ENCODE data around the gene MYOC.
"Not testable (repeated sequence)": the region's sequence is repeated elsewhere in the genome, so short reads cannot be mapped to it uniquely, and the experiment has no call there.

Gene MYOC

DNA sequence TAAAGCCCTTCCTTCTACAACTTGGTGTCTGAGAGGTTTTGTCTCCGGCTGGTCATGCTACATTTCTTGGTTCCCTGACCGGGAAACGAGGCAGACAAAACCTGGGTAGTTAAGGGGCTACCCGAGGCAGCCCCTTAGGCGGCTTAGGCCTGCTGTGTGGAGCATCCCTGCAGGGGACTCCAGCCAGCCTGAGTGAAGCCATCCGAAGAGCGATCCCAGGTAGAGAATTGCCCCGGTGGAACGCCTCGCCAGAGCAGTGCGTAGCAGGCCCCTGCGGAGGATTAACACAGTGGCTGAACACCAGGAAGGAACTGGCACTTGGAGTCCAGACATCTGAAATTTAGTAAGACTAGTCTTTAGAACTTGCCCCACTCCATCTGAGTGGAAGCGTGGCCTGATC is 51.6 kb downstream of the MYOC start:
- DNase-seq: no peak

DNA sequence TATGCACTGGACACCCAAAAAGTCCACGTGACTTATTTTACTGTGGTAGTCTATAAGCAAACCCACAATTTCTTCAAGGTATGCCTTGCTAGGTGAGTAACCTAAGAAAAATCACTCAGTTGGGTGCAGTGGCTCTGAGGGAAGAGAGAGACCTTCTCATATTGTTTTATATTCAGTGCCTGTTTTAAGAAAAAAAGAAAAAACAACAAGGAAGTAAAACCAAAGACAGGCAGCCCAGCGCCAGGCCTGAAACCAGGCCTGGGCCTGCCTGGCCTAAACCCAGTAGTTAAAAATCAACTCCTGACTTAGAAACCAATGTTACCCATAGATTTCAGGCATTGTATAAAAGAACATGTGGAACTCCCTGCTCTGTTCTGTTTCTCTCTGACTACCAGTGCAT is 52.2 kb downstream of the MYOC start:
- DNase-seq: not testable (repeated sequence)

DNA sequence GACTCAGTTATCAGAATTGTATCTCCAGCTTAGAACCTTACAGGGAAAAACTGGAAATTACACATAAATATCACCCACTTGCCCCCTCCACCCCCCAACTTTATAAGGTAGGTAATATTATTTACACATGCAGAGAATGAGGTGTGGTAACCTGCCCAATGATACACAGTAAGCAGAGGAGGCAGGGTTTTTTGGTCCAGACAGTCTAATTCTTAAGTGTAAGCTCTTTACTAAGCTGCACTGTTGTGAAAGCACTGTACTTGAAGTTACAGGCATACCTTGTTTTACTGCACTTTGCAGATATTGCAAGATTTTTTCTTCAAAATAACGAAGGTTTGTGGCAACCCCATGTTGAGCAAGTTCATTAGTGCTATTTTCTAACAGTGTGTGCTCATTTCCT is 55.3 kb downstream of the MYOC start:
- no peak for DNase-seq

DNA sequence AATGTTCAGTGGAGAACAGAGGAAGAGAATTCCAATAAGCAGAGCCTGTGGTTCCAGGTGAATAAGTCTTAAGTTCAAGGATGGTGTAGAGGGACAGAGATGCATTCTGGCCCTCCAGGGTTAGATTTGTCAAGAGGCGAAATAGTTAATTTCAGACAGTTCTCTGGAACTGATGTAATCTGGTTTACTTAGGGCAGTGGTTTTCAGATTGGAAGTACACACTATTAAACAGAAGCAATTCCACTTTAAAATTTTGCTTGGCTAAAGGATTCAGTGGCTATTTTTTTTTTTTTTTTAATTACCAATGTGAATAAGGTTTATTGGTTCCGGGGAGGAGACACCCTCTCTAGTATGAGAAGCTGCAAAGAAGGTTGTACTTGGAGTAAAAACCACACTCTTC is 55.8 kb downstream of the MYOC start:
- DNase-seq: no peak

DNA sequence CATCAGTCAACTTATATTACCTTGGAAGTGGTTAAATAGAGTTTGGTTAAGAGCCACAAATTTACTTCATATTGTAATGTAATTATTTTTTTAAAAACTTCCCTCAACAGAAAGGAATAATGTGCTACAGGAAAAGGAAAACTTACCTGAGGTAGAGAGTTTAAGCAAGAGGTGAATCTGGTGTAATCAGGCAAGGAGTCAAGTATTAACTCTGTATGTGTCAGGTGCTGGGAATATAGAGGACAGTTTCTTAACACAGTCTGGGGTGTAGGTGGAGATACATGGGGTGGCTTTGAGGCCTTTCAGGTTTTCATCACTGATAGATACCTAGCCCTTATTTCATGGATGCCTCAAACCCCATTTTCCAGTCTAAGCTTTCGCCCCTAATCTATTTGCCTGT is 56.4 kb downstream of the MYOC start:
- DNase-seq: no peak

- DNase-seq: no peak
These were observed 57.2 kb downstream of the MYOC start for GRCh38 chr1:171595324-171595723.

DNA sequence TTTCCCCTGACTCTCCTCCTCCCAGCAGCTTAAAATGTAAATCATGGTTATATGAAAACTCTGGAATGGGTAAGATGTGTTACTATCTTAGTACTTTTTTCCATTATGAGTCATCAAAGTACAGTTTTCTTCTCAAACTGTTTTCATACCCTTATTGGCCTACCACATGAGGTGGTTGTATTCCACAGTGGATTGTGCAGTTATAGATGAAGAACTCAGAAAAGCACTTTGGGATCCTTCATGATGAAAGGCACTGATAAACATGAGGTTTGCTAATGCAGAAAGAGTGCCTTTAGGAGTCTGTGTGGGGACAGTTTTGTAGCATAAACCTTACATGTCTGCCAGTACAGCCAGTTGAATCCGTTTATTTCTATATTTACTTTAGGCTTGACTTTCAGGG is 62.5 kb downstream of the MYOC start:
- DNase-seq: no peak

- no peak for DNase-seq
These were observed 64.3 kb downstream of the MYOC start for GRCh38 chr1:171588230-171588629.

DNA sequence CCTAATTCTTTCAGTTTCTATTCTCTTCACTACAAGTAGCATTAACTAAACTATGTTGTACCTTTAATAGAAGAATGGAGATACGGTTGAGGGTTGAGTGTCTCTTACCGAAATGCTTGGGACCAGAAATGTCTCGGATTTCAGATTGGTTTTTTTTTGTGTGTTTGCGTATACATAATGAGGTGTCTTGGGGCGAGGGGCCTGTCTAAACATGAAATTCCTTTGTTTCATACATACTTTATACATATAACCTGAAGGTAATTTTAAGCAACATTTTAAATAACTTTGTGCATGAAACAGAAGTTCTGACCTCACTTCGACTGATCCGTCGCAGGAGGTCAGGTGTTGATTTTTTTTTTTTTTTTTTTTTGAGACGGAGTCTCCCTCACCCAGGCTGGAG is 66.8 kb downstream of the MYOC start:
- DNase-seq: no peak
